WI38 (cell line): ENCODE measurements around the gene TARBP1.

ENCODE experiments used
- H3K4me3 ChIP-seq: 2 replicates; pipeline ENCODE4 v1.5.1; 2011; ENCODE audit warnings: low read depth, mild to moderate bottlenecking, control low read depth, low read length
- CTCF ChIP-seq: IDR thresholded peaks from 2 replicates; pipeline ENCODE4 v1.5.1; 2012; ENCODE audit warnings: low read depth, mild to moderate bottlenecking, control low read depth, low read length

Gene TARBP1

GRCh38 chr1:234412830-234413229 is 66.1 kb downstream of the TARBP1 start:
- TF ChIP-seq CTCF = no peak
- H3K4me3 ChIP-seq = no peak overlapping the region

- TF ChIP-seq CTCF = no peak
- H3K4me3 ChIP-seq = no peak overlapping the region
These were observed 69.7 kb downstream of the TARBP1 start for GRCh38 chr1:234409328-234409727.

- TF ChIP-seq CTCF = no peak
- H3K4me3 ChIP-seq = no peak overlapping the region
These were observed 70.2 kb downstream of the TARBP1 start for GRCh38 chr1:234408757-234409156.

GRCh38 chr1:234406871-234407270 is 72.1 kb downstream of the TARBP1 start:
- no peak overlapping the region for H3K4me3 ChIP-seq
- TF ChIP-seq CTCF = no peak

DNA sequence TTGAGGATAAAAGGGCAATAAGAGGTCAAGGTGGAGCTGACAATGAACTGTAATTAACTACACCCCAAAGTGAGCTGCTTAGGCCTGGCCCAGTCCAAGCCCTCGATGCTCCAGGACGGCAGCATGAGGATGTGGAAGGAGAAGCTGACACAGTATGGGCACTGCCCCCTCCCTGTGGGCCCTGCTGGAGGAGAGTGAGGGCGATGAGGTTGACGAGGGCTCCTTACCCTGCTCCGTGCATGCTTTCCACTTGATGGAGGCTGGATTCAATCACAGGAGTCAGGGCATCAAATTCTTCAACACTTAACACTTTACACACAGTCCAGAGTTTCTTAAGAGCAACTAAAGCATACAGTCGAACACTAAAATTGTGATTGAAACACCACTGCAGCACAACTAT is 73.3 kb downstream of the TARBP1 start:
- TF ChIP-seq CTCF = no peak
- H3K4me3 ChIP-seq = no peak overlapping the region

DNA sequence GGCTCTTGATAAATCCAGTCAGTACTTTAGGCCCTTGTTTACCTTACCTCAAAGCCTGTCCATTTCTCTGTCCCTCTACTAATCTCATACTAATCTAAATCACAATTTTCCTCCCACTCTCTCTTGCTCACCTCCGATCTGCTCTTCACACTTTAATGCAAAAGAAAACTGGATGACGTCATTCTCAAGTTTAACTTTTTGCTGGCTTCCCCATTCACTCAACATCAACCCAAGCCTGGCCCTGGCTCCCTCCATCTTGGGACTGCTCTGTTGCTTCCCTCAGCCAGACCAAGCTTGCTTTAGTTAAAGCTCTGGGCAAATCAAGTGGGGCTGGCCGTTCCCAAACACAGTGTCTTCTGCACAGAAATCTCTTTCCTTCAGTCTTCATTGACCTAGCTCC is 76.0 kb downstream of the TARBP1 start:
- H3K4me3 ChIP-seq = no peak overlapping the region
- no peak for TF ChIP-seq CTCF

GRCh38 chr1:234401658-234402057 is 77.3 kb downstream of the TARBP1 start:
- no peak overlapping the region for H3K4me3 ChIP-seq
- TF ChIP-seq CTCF = no peak
